H1 (cell line): ENCODE measurements around the gene CD14. TPM values are rescaled to one million over a fixed set of nuclear protein-coding genes. Genes with fewer than 3 reads are reported as not detected.

Experiments used
- CTCF ChIA-PET: fragments of 300-600 bp; sonication (Branson Sonifier 250); formaldehyde crosslinking; loops from one replicate; lab custom pipeline; 2021; ENCODE audit not compliant: partially characterized antibody; lab: Charles Lee
- POLR2A ChIA-PET: fragments of 300-600 bp; sonication (Branson Sonifier 250); formaldehyde crosslinking; loops from one replicate; lab custom pipeline; 2021; ENCODE audit warnings: inconsistent platforms; ENCODE audit not compliant: partially characterized antibody; lab: Charles Lee
- DNase-seq, 2 experiments: peaks; one replicate each; pipeline versions ENCODE4 v3.0.0 to v3.0.0-alpha.2; 2010 to 2022; ENCODE audit warnings: low spot score in 2 of 2, low read depth in 1 of 2, mixed read lengths in 1 of 2
- FAIRE-seq: peaks from 2 replicates; lab custom pipeline; 2011; peaks lifted over from hg19 to GRCh38; lab: Jason Lieb, UNC
- H2AFZ ChIP-seq: 2 replicates; pipeline ENCODE4 v1.8.1; 2012; ENCODE audit warnings: low read length, inconsistent platforms
- H2AK5ac ChIP-seq: 2 replicates; pipeline ENCODE4 v1.6.1; 2013; ENCODE audit warnings: low read depth, low read length
- H2BK120ac ChIP-seq: replicated peaks from 2 replicates; pipeline ENCODE3; 2013; ENCODE audit warnings: low read depth, low read length, inconsistent platforms
- H2BK12ac ChIP-seq: 2 replicates; pipeline ENCODE4 v1.6.1; 2013; ENCODE audit warnings: low read depth, low read length
- H2BK15ac ChIP-seq: 2 replicates; pipeline ENCODE4 v1.6.1; 2013; ENCODE audit warnings: low read length
- H2BK20ac ChIP-seq: 2 replicates; pipeline ENCODE4 v1.6.1; 2013; ENCODE audit warnings: low read length
- H2BK5ac ChIP-seq: 2 replicates; pipeline ENCODE4 v1.6.1; 2013; ENCODE audit warnings: low read depth, low read length
- H3K14ac ChIP-seq: 2 replicates; pipeline ENCODE4 v1.6.1; 2013; ENCODE audit warnings: inconsistent platforms; ENCODE audit not compliant: insufficient read length
- H3K18ac ChIP-seq: 2 replicates; pipeline ENCODE4 v1.6.1; 2013; ENCODE audit warnings: low read length; ENCODE audit errors: extremely low read depth
- H3K23ac ChIP-seq: 2 replicates; pipeline ENCODE4 v1.6.1; 2013; ENCODE audit warnings: inconsistent platforms; ENCODE audit not compliant: insufficient read length
- H3K23me2 ChIP-seq: 2 replicates; pipeline ENCODE4 v1.6.1; 2013; ENCODE audit warnings: low read depth, low read length
- H3K27ac ChIP-seq: 2 replicates; pipeline ENCODE4 v1.6.1; 2011; ENCODE audit warnings: low read depth, low read length, inconsistent platforms
- H3K27me3 ChIP-seq, 4 experiments: replicated peaks in 1 of 4; 1 replicate in 1 of 4; 2 replicates in 3 of 4; pipeline versions ENCODE4 v1.6.1 to v1.8.1; 2011 to 2013; ENCODE audit warnings: low read length in 3 of 4, mild to moderate bottlenecking in 3 of 4, inconsistent platforms in 2 of 4, mixed read lengths in 2 of 4, moderate library complexity in 1 of 4; ENCODE audit not compliant: control insufficient read depth in 3 of 4, insufficient read depth in 3 of 4; ENCODE audit errors: extremely low read depth in 1 of 4
- H3K36me3 ChIP-seq, 4 experiments: 2 replicates each; pipeline versions ENCODE4 v1.6.1 to v1.8.1; 2011 to 2013; ENCODE audit warnings: mild to moderate bottlenecking in 4 of 4, low read length in 3 of 4, moderate library complexity in 2 of 4, control low read depth in 1 of 4, inconsistent platforms in 1 of 4; ENCODE audit not compliant: insufficient read depth in 4 of 4, control insufficient read depth in 2 of 4
- H3K4ac ChIP-seq: replicated peaks from 2 replicates; pipeline ENCODE3; 2013; ENCODE audit warnings: low read length, low read depth, mixed read lengths, inconsistent platforms; ENCODE audit not compliant: insufficient read length
- H3K4me1 ChIP-seq, 4 experiments: replicated peaks in 1 of 4; 1 replicate in 1 of 4; 2 replicates in 3 of 4; pipeline versions ENCODE4 v1.6.1 to v1.8.1; 2011 to 2013; ENCODE audit warnings: low read length in 3 of 4, inconsistent platforms in 2 of 4, mixed read lengths in 1 of 4; ENCODE audit not compliant: insufficient read depth in 4 of 4, control insufficient read depth in 3 of 4
- H3K4me2 ChIP-seq, 2 experiments: 2 replicates each; pipeline versions ENCODE4 v1.6.1 to v1.8.1; 2011 to 2013; ENCODE audit warnings: low read depth in 2 of 2, low read length in 2 of 2, control low read depth in 1 of 2, inconsistent platforms in 1 of 2, mild to moderate bottlenecking in 1 of 2; ENCODE audit not compliant: insufficient read depth in 1 of 2
- H3K4me3 ChIP-seq, 4 experiments: fragments of 200-600, 300-600 bp in 1 of 4; sonication (generic), shearing (Covaris generic), sonication (Bioruptor Twin) in 1 of 4; 2 replicates each; pipeline versions ENCODE4 v1.5.1 to v1.8.1; 2011 to 2016; ENCODE audit warnings: low read length in 4 of 4, low read depth in 3 of 4, control low read depth in 2 of 4, inconsistent platforms in 2 of 4, mild to moderate bottlenecking in 2 of 4, mixed read lengths in 1 of 4, moderate library complexity in 1 of 4; ENCODE audit not compliant: insufficient read depth in 2 of 4; ENCODE audit errors: extremely low read depth in 1 of 4
- H3K56ac ChIP-seq: replicated peaks from 2 replicates; pipeline ENCODE3; 2013; ENCODE audit warnings: low read depth, mild to moderate bottlenecking, mixed read lengths, low read length, inconsistent platforms; ENCODE audit not compliant: insufficient read length
- H3K79me1 ChIP-seq: 2 replicates; pipeline ENCODE4 v1.6.1; 2013; ENCODE audit warnings: low read depth, low read length, control low read depth
- H3K79me2 ChIP-seq, 2 experiments: 2 replicates each; pipeline versions ENCODE4 v1.6.1 to v1.8.1; 2012 to 2013; ENCODE audit warnings: low read length in 2 of 2, mild to moderate bottlenecking in 2 of 2, inconsistent platforms in 1 of 2; ENCODE audit not compliant: insufficient read depth in 2 of 2, control insufficient read depth in 1 of 2
- H3K9ac ChIP-seq, 4 experiments: replicated peaks in 1 of 4; 1 replicate in 1 of 4; 2 replicates in 3 of 4; pipeline versions ENCODE4 v1.6.1 to v1.8.1; 2011 to 2013; ENCODE audit warnings: low read depth in 3 of 4, low read length in 3 of 4, control low read depth in 2 of 4, mild to moderate bottlenecking in 2 of 4, moderate library complexity in 2 of 4, inconsistent platforms in 1 of 4; ENCODE audit errors: extremely low read depth in 1 of 4
- H3K9me3 ChIP-seq, 2 experiments: 2 replicates each; pipeline versions ENCODE4 v1.6.1 to v1.8.1; 2012 to 2013; ENCODE audit warnings: mild to moderate bottlenecking in 2 of 2, moderate library complexity in 2 of 2, control low read depth in 1 of 2, inconsistent platforms in 1 of 2, low read depth in 1 of 2, low read length in 1 of 2, mixed read lengths in 1 of 2; ENCODE audit not compliant: insufficient read depth in 2 of 2
- H4K20me1 ChIP-seq, 2 experiments: replicated peaks in 1 of 2; 2 replicates each; pipeline versions ENCODE3 to v1.8.1; 2011 to 2013; ENCODE audit warnings: inconsistent platforms in 2 of 2, low read length in 2 of 2, mild to moderate bottlenecking in 1 of 2; ENCODE audit not compliant: insufficient read depth in 2 of 2, control insufficient read depth in 1 of 2
- H4K5ac ChIP-seq: 2 replicates; pipeline ENCODE4 v1.6.1; 2013; ENCODE audit warnings: low read length, low read depth, mixed read lengths, inconsistent platforms; ENCODE audit not compliant: insufficient read length
- H4K8ac ChIP-seq: 2 replicates; pipeline ENCODE4 v1.8.0; 2013; ENCODE audit warnings: mild to moderate bottlenecking, moderate library complexity, low read length, inconsistent platforms; ENCODE audit not compliant: insufficient read depth; ENCODE audit errors: extremely low read depth
- H4K91ac ChIP-seq: replicated peaks from 2 replicates; pipeline ENCODE3; 2013; ENCODE audit warnings: low read length, mixed read lengths, inconsistent platforms; ENCODE audit not compliant: insufficient read length
- CBX8 ChIP-seq: fragments of 300-800, 300-1000 bp; sonication (generic); IDR thresholded peaks from 2 replicates; pipeline ENCODE4 v1.7.1; 2016; ENCODE audit warnings: low read depth, low read length, borderline replicate concordance
- CHD1 ChIP-seq: IDR thresholded peaks from 2 replicates; pipeline ENCODE4 v1.6.1; 2012; ENCODE audit warnings: low read depth, low read length, improper control_type of control experiment
- CHD2 ChIP-seq: IDR thresholded peaks from 2 replicates; pipeline ENCODE4 v1.6.1; 2012; ENCODE audit warnings: low read length, improper control_type of control experiment
- GTF2F1 ChIP-seq: IDR thresholded peaks from 2 replicates; pipeline ENCODE4 v1.6.1; 2012; ENCODE audit warnings: low read depth, low read length, improper control_type of control experiment, borderline replicate concordance
- HDAC2 ChIP-seq, 2 experiments: fragments of 300-600 bp in 1 of 2; sonication (generic) in 1 of 2; IDR thresholded peaks; 2 replicates each; pipeline ENCODE4 v1.6.1; 2011 to 2012; ENCODE audit warnings: low read depth in 2 of 2, low read length in 2 of 2, mild to moderate bottlenecking in 2 of 2, moderate library complexity in 2 of 2, borderline replicate concordance in 1 of 2, inconsistent platforms in 1 of 2
- HDAC6 ChIP-seq: IDR thresholded peaks from one replicate; pipeline ENCODE4 v1.7.1; 2012; ENCODE audit warnings: low read depth, mild to moderate bottlenecking, inconsistent platforms, low read length, moderate library complexity
- JUN ChIP-seq: IDR thresholded peaks from 2 replicates; pipeline ENCODE4 v1.6.1; 2011; ENCODE audit warnings: low read depth, mild to moderate bottlenecking, improper control_type of control experiment, low read length
- KDM4A ChIP-seq: IDR thresholded peaks from one replicate; pipeline ENCODE4 v1.7.1; 2012; ENCODE audit warnings: low read depth, mild to moderate bottlenecking, moderate library complexity, low read length, inconsistent platforms; ENCODE audit not compliant: severe bottlenecking
- NANOG ChIP-seq: IDR thresholded peaks from 2 replicates; pipeline ENCODE4 v1.6.1; 2011; ENCODE audit warnings: low read length, low read depth, mild to moderate bottlenecking, inconsistent platforms; ENCODE audit not compliant: insufficient read depth, poor library complexity, severe bottlenecking
- RBBP5 ChIP-seq: IDR thresholded peaks from 2 replicates; pipeline ENCODE4 v1.7.1; 2012; ENCODE audit warnings: low read depth, mild to moderate bottlenecking, inconsistent platforms, low read length, moderate library complexity, borderline replicate concordance
- SIN3A ChIP-seq, 2 experiments: IDR thresholded peaks in 1 of 2; conservative IDR thresholded peaks in 1 of 2; 2 replicates each; pipeline ENCODE4 v1.6.1; 2011 to 2012; ENCODE audit warnings: low read length in 2 of 2, improper control_type of control experiment in 1 of 2, low read depth in 1 of 2, mild to moderate bottlenecking in 1 of 2
- TCF12 ChIP-seq: IDR thresholded peaks from 2 replicates; pipeline ENCODE4 v1.6.1; 2011; ENCODE audit warnings: low read depth, mild to moderate bottlenecking, low read length
- TEAD4 ChIP-seq: IDR thresholded peaks from 2 replicates; pipeline ENCODE4 v1.6.1; 2012; ENCODE audit warnings: low read depth, low read length, inconsistent platforms, mixed read lengths
- WGBS, 2 experiments: shearing (Covaris generic) in 1 of 2; methylation state at CpG; one replicate each; pipeline versions ENCODE4 v1.1.6 to v1.1.7; 2013 to 2015; ENCODE audit warnings: low lambda C conversion rate in 2 of 2, mixed read lengths in 2 of 2, inconsistent platforms in 1 of 2, low coverage in 1 of 2, missing lambda C conversion rate in 1 of 2; ENCODE audit not compliant: insufficient replicate concordance in 2 of 2, insufficient coverage in 1 of 2, insufficient read length in 1 of 2; ENCODE audit errors: extremely low coverage in 1 of 2, missing lambda C conversion rate in 1 of 2; 5-methylcytosine and 5-hydroxymethylcytosine counted together
- polyA plus RNA-seq, 7 experiments: library from polyadenylated mRNA; depleted of rRNA in 3 of 7; stranded (reverse) in 5 of 7; unstranded in 2 of 7; fragments of >200 nt in 5 of 7; fragments of 200-250 nt in 2 of 7; gene quantifications; 1 replicate in 5 of 7; 2 replicates in 1 of 7; 4 replicates in 1 of 7; pipeline versions ENCODE4 v1.2.1 to v1.2.3, GENCODE V29; 2011 to 2013; ENCODE audit warnings: missing spikeins in 2 of 7, mixed read lengths in 2 of 7
- total RNA-seq: library from RNA; stranded (reverse); fragmentation: NEBNext Ultra II Directional; extraction: Animal tissue kit (Norgen Biotek cat#: 25700); gene quantifications from 2 replicates; pipeline ENCODE4 v1.2.1, GENCODE V29; 2021

CD14 gene
- total and polyA plus RNA-seq, 2 of the 8 experiments (the other 6 are each of a cell fraction or from before 2014, with no cell fraction given): 0.15 TPM; not detected in 1

- Histone ChIP-seq H3K27ac (no peak overlapping the region), H3K4me3 (no peak overlapping the region), H3K18ac (no peak overlapping the region), H3K23ac (no peak overlapping the region), H2BK5ac (no peak overlapping the region), H4K20me1 (no peaks in the 10 kb centered on the region), H2AFZ (peak overlapping the region; percentile 97; the same call in 1 of the 2 replicates), H3K4me1 (no peaks in the 10 kb centered on the region), H2BK15ac (no peak overlapping the region), H2BK120ac (no peak overlapping the region), H2AK5ac (no peak overlapping the region), H3K23me2 (peaks cover 1% of the 10 kb centered on the region; the same call in 1 of the 2 replicates), H3K4ac (no peak overlapping the region), H3K14ac (no peak overlapping the region), H2BK12ac (no peak overlapping the region; the same call in 1 of the 2 replicates), H3K79me1 (no peaks in the 10 kb centered on the region), H3K27me3 (no peaks in the 10 kb centered on the region), H3K56ac (no peak overlapping the region), H3K36me3 (no peaks in the 10 kb centered on the region), H3K4me2 (no peak overlapping the region), H2BK20ac (no peak overlapping the region), H3K9ac (no peak overlapping the region), H3K79me2 (no peaks in the 10 kb centered on the region), H4K91ac (no peak overlapping the region), H4K5ac (no peak overlapping the region), H4K8ac (no peak overlapping the region; the same call in 1 of the 2 replicates), H3K9me3 (no peaks in the 10 kb centered on the region)
- 91% methylated on average over 5 of the region's 5 CpGs; no CpG with 5 or more reads in 1 of the 2 experiments for WGBS, 2 experiments
- POLR2A ChIA-PET: interaction anchor here (1.5 kb wide), 1 partner anchor 20 kb away, joined by 3 read pairs; no protein-coding TSS in a partner anchor
- no peak for FAIRE-seq
- CTCF ChIA-PET: no interaction called here
- no peak for DNase-seq
- TF ChIP-seq TEAD4: no peak
- no peak for TF ChIP-seq GTF2F1
- no peak for TF ChIP-seq SIN3A (conservative IDR thresholded peaks at IDR 0.05 in 1 of 2, IDR thresholded peaks at IDR 0.05 in 1 of 2; ENCODE audit: low read depth in 1 of 2, low read length in 2 of 2)
- TF ChIP-seq KDM4A: no peak
- no peak for TF ChIP-seq CBX8
- TF ChIP-seq CHD2: no peak
- no peak for TF ChIP-seq RBBP5
- TF ChIP-seq JUN: no peak
- TF ChIP-seq NANOG: no peak
- no peak for TF ChIP-seq HDAC6
- no peak for TF ChIP-seq HDAC2 (IDR thresholded peaks at IDR 0.05; ENCODE audit: borderline replicate concordance in 1 of 2, low read depth in 2 of 2, low read length in 2 of 2)
- no peak for TF ChIP-seq TCF12
- no peak for TF ChIP-seq CHD1
Measured at GRCh38 chr5:140591747-140592372, 41.1 kb downstream of the CD14 start.
